ENCODE results near the gene TFF3. TPM values are rescaled to one million over a fixed set of nuclear protein-coding genes. Genes with fewer than 3 reads are reported as not detected.

TFF3 gene
- total RNA-seq, 1 experiment from 2014 or later = not detected

- Histone ChIP-seq H3K9me3 (ENCODE audit: low read depth, low read length, poor library complexity, severe bottlenecking) (peaks cover 5% of the 10 kb centered on the region), H3K36me3 (ENCODE audit: insufficient read depth, low read length, poor library complexity, severe bottlenecking) (no peaks in the 10 kb centered on the region), H3K4me1 (ENCODE audit: insufficient read depth, low read length, poor library complexity, severe bottlenecking) (no peaks in the 10 kb centered on the region), H3K27ac (ENCODE audit: low read depth, low read length, poor library complexity, severe bottlenecking) (no peak overlapping the region), H3K27me3 (replicated peaks; ENCODE audit: insufficient read depth, low read depth, low read length, poor library complexity) (no peaks in the 10 kb centered on the region), H3K4me3 (ENCODE audit: low read depth, low read length, poor library complexity, severe bottlenecking) (no peak overlapping the region)
- no TSS peak for BruUV-seq (replicated peaks)
- ChIA-PET CTCF (no interaction called here), POLR2A (ENCODE audit: low non-redundant PET) (no interaction called here)
- DNase-seq (ENCODE audit: low spot score) = no peak
- intact Hi-C loops (cut with micrococcal nuclease; ENCODE audit: unreplicated experiment) = no loop called here
- TF ChIP-seq CTCF (conservative IDR thresholded peaks at IDR 0.05; ENCODE audit: low read depth, low read length) = no peak
- no peak for TF ChIP-seq EZH2 (IDR thresholded peaks at IDR 0.05; ENCODE audit: borderline replicate concordance, low read depth, low read length, poor library complexity, severe bottlenecking)
Observed at GRCh38 chr21:42362700-42363099, 47.5 kb upstream of the TFF3 start.

- no peak overlapping the region for H3K4me3 ChIP-seq (ENCODE audit: low read depth, low read length, poor library complexity, severe bottlenecking)
- TF ChIP-seq CTCF (conservative IDR thresholded peaks at IDR 0.05; ENCODE audit: low read depth, low read length) (no peak), EZH2 (IDR thresholded peaks at IDR 0.05; ENCODE audit: borderline replicate concordance, low read depth, low read length, poor library complexity, severe bottlenecking) (no peak)
- H3K27me3 ChIP-seq (replicated peaks; ENCODE audit: insufficient read depth, low read depth, low read length, poor library complexity) = peaks cover under 1% of the 10 kb centered on the region
- no peak for DNase-seq (ENCODE audit: low spot score)
- no peaks in the 10 kb centered on the region for H3K4me1 ChIP-seq (ENCODE audit: insufficient read depth, low read length, poor library complexity, severe bottlenecking)
- no peak overlapping the region for H3K27ac ChIP-seq (ENCODE audit: low read depth, low read length, poor library complexity, severe bottlenecking)
- peaks cover 5% of the 10 kb centered on the region for H3K9me3 ChIP-seq (ENCODE audit: low read depth, low read length, poor library complexity, severe bottlenecking)
- intact Hi-C loops (cut with micrococcal nuclease; ENCODE audit: unreplicated experiment) = no loop called here
- no TSS peak for BruUV-seq (replicated peaks)
- POLR2A ChIA-PET (ENCODE audit: low non-redundant PET) = no interaction called here
- CTCF ChIA-PET = no interaction called here
- no peaks in the 10 kb centered on the region for H3K36me3 ChIP-seq (ENCODE audit: insufficient read depth, low read length, poor library complexity, severe bottlenecking)
Observed at GRCh38 chr21:42362198-42362597, 47.0 kb upstream of the TFF3 start.

- TF ChIP-seq CTCF (conservative IDR thresholded peaks at IDR 0.05; ENCODE audit: low read depth, low read length) (no peak), EZH2 (IDR thresholded peaks at IDR 0.05; ENCODE audit: borderline replicate concordance, low read depth, low read length, poor library complexity, severe bottlenecking) (no peak)
- ChIA-PET CTCF (no interaction called here), POLR2A (ENCODE audit: low non-redundant PET) (no interaction called here)
- H3K36me3 ChIP-seq (ENCODE audit: insufficient read depth, low read length, poor library complexity, severe bottlenecking) = no peaks in the 10 kb centered on the region
- no peak for DNase-seq (ENCODE audit: low spot score)
- BruUV-seq (replicated peaks) = no TSS peak
- H3K4me3 ChIP-seq (ENCODE audit: low read depth, low read length, poor library complexity, severe bottlenecking) = no peak overlapping the region
- no peaks in the 10 kb centered on the region for H3K4me1 ChIP-seq (ENCODE audit: insufficient read depth, low read length, poor library complexity, severe bottlenecking)
- H3K27ac ChIP-seq (ENCODE audit: low read depth, low read length, poor library complexity, severe bottlenecking) = no peak overlapping the region
- H3K9me3 ChIP-seq (ENCODE audit: low read depth, low read length, poor library complexity, severe bottlenecking) = peaks cover 5% of the 10 kb centered on the region
- H3K27me3 ChIP-seq (replicated peaks; ENCODE audit: insufficient read depth, low read depth, low read length, poor library complexity) = peaks cover 6% of the 10 kb centered on the region
- intact Hi-C loops (cut with micrococcal nuclease; ENCODE audit: unreplicated experiment) = no loop called here
Observed at GRCh38 chr21:42361286-42361685, 46.1 kb upstream of the TFF3 start.

Measured in A673 (cell line).